ENCODE results near the gene CEACAM18.

CEACAM18 gene

GRCh38 chr19:51448011-51448410 lies 30.3 kb upstream of the CEACAM18 start:
- Histone ChIP-seq H3K27me3 (ENCODE audit: control insufficient read depth, low read length) (peaks cover 17% of the 10 kb centered on the region), H3K36me3 (ENCODE audit: control insufficient read depth, low read length) (no peaks in the 10 kb centered on the region), H3K4me3 (ENCODE audit: low read length) (no peak overlapping the region), H3K9me3 (ENCODE audit: control insufficient read depth, insufficient read depth, low read length) (peaks cover 9% of the 10 kb centered on the region), H3K79me2 (ENCODE audit: control insufficient read depth, low read length) (no peaks in the 10 kb centered on the region), H3K9me2 (replicated peaks; ENCODE audit: control insufficient read depth, low read length) (no peaks in the 10 kb centered on the region), H3K4me2 (ENCODE audit: low read length) (no peak overlapping the region), H3K27ac (ENCODE audit: low read depth, low read length) (no peak overlapping the region), H4K20me1 (ENCODE audit: control insufficient read depth, insufficient read depth, low read depth, low read length) (no peaks in the 10 kb centered on the region), H3K4me1 (ENCODE audit: control insufficient read depth, low read length) (no peaks in the 10 kb centered on the region), H3F3A (ENCODE audit: control insufficient read depth, insufficient read depth) (no peaks in the 10 kb centered on the region)
- TF ChIP-seq EZH2phosphoT487 (IDR thresholded peaks at IDR 0.05; ENCODE audit: borderline replicate concordance, low read length) (no peak), CTCF (IDR thresholded peaks at IDR 0.05; ENCODE audit: low read depth, low read length, poor library complexity, severe bottlenecking) (no peak)

- TF ChIP-seq EZH2phosphoT487 (IDR thresholded peaks at IDR 0.05; ENCODE audit: borderline replicate concordance, low read length) (no peak), CTCF (IDR thresholded peaks at IDR 0.05; ENCODE audit: low read depth, low read length, poor library complexity, severe bottlenecking) (no peak)
- no peak overlapping the region for H3K27ac ChIP-seq (ENCODE audit: low read depth, low read length)
- peaks cover 14% of the 10 kb centered on the region for H3K27me3 ChIP-seq (ENCODE audit: control insufficient read depth, low read length)
- no peaks in the 10 kb centered on the region for H3F3A ChIP-seq (ENCODE audit: control insufficient read depth, insufficient read depth)
- H3K9me2 ChIP-seq (replicated peaks; ENCODE audit: control insufficient read depth, low read length): no peaks in the 10 kb centered on the region
- peaks cover 9% of the 10 kb centered on the region for H3K9me3 ChIP-seq (ENCODE audit: control insufficient read depth, insufficient read depth, low read length)
- H3K36me3 ChIP-seq (ENCODE audit: control insufficient read depth, low read length): no peaks in the 10 kb centered on the region
- no peaks in the 10 kb centered on the region for H4K20me1 ChIP-seq (ENCODE audit: control insufficient read depth, insufficient read depth, low read depth, low read length)
- H3K79me2 ChIP-seq (ENCODE audit: control insufficient read depth, low read length): no peaks in the 10 kb centered on the region
- H3K4me3 ChIP-seq (ENCODE audit: low read length): no peak overlapping the region
- H3K4me1 ChIP-seq (ENCODE audit: control insufficient read depth, low read length): no peaks in the 10 kb centered on the region
- H3K4me2 ChIP-seq (ENCODE audit: low read length): no peak overlapping the region
Observed at GRCh38 chr19:51448411-51449016, 29.8 kb upstream of the CEACAM18 start.

GRCh38 chr19:51450730-51451307 lies 27.5 kb upstream of the CEACAM18 start:
- Histone ChIP-seq H3K9me3 (ENCODE audit: control insufficient read depth, insufficient read depth, low read length) (peaks cover 9% of the 10 kb centered on the region), H3K9me2 (replicated peaks; ENCODE audit: control insufficient read depth, low read length) (no peaks in the 10 kb centered on the region), H3K4me1 (ENCODE audit: control insufficient read depth, low read length) (no peaks in the 10 kb centered on the region), H3K79me2 (ENCODE audit: control insufficient read depth, low read length) (no peaks in the 10 kb centered on the region), H4K20me1 (ENCODE audit: control insufficient read depth, insufficient read depth, low read depth, low read length) (no peaks in the 10 kb centered on the region), H3K27me3 (ENCODE audit: control insufficient read depth, low read length) (peaks cover 9% of the 10 kb centered on the region), H3K4me2 (ENCODE audit: low read length) (no peak overlapping the region), H3K27ac (ENCODE audit: low read depth, low read length) (no peak overlapping the region), H3F3A (ENCODE audit: control insufficient read depth, insufficient read depth) (no peaks in the 10 kb centered on the region), H3K36me3 (ENCODE audit: control insufficient read depth, low read length) (no peaks in the 10 kb centered on the region), H3K4me3 (ENCODE audit: low read length) (no peak overlapping the region)
- TF ChIP-seq EZH2phosphoT487 (IDR thresholded peaks at IDR 0.05; ENCODE audit: borderline replicate concordance, low read length): no peak
- no peak for TF ChIP-seq CTCF (IDR thresholded peaks at IDR 0.05; ENCODE audit: low read depth, low read length, poor library complexity, severe bottlenecking)

Measured in DOHH2 (cell line).